IMR-90 (cell line): ENCODE results near the gene DIP2C.

Source experiments
- MAFK ChIP-seq: IDR thresholded peaks from 2 replicates; pipeline ENCODE4 v1.6.1; 2012; ENCODE audit warnings: low read depth, low read length, improper control_type of control experiment
- MXI1 ChIP-seq: IDR thresholded peaks from 2 replicates; pipeline ENCODE4 v1.6.1; 2012; ENCODE audit warnings: low read depth, mild to moderate bottlenecking, low read length, moderate library complexity, borderline replicate concordance
- POLR2A ChIP-seq: IDR thresholded peaks from 2 replicates; pipeline ENCODE4 v1.6.1; 2012; ENCODE audit warnings: mild to moderate bottlenecking, low read depth, low read length
- RCOR1 ChIP-seq: IDR thresholded peaks from 2 replicates; pipeline ENCODE4 v1.6.1; 2012; ENCODE audit warnings: mild to moderate bottlenecking, low read length, improper control_type of control experiment; ENCODE audit not compliant: insufficient replicate concordance
- RFX5 ChIP-seq: IDR thresholded peaks from 2 replicates; pipeline ENCODE4 v1.8.0; 2012; ENCODE audit warnings: low read depth, mild to moderate bottlenecking, low read length, moderate library complexity
- SMC3 ChIP-seq: fragments of 150-350 bp; IDR thresholded peaks from 2 replicates; pipeline ENCODE4 v1.6.1; 2016; ENCODE audit warnings: low read depth, mild to moderate bottlenecking, antibody characterized with exemption, low read length, moderate library complexity
- TF ChIP-seq, protein P1 (sequence below): conservative IDR thresholded peaks from 2 replicates; pipeline ENCODE4 v1.5.1; 2012; ENCODE audit warnings: mild to moderate bottlenecking, low read depth, low read length, improper control_type of control experiment

- TF ChIP-seq MXI1 (no peak), POLR2A (no peak), SMC3 (no peak), RFX5 (no peak), MAFK (no peak), RCOR1 (no peak)
- TF ChIP-seq, protein P1, sequence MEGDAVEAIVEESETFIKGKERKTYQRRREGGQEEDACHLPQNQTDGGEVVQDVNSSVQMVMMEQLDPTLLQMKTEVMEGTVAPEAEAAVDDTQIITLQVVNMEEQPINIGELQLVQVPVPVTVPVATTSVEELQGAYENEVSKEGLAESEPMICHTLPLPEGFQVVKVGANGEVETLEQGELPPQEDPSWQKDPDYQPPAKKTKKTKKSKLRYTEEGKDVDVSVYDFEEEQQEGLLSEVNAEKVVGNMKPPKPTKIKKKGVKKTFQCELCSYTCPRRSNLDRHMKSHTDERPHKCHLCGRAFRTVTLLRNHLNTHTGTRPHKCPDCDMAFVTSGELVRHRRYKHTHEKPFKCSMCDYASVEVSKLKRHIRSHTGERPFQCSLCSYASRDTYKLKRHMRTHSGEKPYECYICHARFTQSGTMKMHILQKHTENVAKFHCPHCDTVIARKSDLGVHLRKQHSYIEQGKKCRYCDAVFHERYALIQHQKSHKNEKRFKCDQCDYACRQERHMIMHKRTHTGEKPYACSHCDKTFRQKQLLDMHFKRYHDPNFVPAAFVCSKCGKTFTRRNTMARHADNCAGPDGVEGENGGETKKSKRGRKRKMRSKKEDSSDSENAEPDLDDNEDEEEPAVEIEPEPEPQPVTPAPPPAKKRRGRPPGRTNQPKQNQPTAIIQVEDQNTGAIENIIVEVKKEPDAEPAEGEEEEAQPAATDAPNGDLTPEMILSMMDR: no peak
These were observed 62.2 kb downstream of the DIP2C start for GRCh38 chr10:627032-627992.
